BJ (cell line): Measurements from ENCODE around the gene MOV10L1. TPM values are rescaled to one million over a fixed set of nuclear protein-coding genes. Genes with fewer than 3 reads are reported as not detected.

Experiments used
- CTCF ChIA-PET: fragments of 350-600 bp; formaldehyde crosslinking; extraction: SDS; loops from one replicate; lab custom pipeline; 2021; ENCODE audit warnings: antibody characterized with exemption, inconsistent platforms; lab: Yijun Ruan, JAX
- POLR2A ChIA-PET: fragments of 300-600 bp; sonication (Branson Sonifier 250); formaldehyde crosslinking; extraction: SDS; loops from one replicate; lab custom pipeline; 2021; ENCODE audit warnings: antibody characterized with exemption; lab: Charles Lee
- DNase-seq: peaks from one replicate; pipeline ENCODE4 v3.0.0-alpha.2; 2011; ENCODE audit warnings: low read depth
- H3K27me3 ChIP-seq: 2 replicates; pipeline ENCODE4 v1.6.0; 2011; ENCODE audit warnings: low read length; ENCODE audit not compliant: control insufficient read depth, insufficient read depth
- H3K36me3 ChIP-seq: 2 replicates; pipeline ENCODE4 v1.5.1; 2011; ENCODE audit warnings: low read length; ENCODE audit not compliant: control insufficient read depth, insufficient read depth
- H3K4me3 ChIP-seq: 2 replicates; pipeline ENCODE4 v1.5.1; 2011; ENCODE audit warnings: low read depth, mild to moderate bottlenecking, control low read depth, low read length
- CTCF ChIP-seq: IDR thresholded peaks from 2 replicates; pipeline ENCODE4 v1.5.1; 2011; ENCODE audit warnings: low read depth, mild to moderate bottlenecking, control low read depth, inconsistent platforms, low read length, moderate library complexity; ENCODE audit not compliant: insufficient read depth
- polyA plus RNA-seq: library from polyadenylated mRNA; depleted of rRNA; stranded (reverse); fragments of >200 nt; gene quantifications from 2 replicates; pipeline ENCODE4 v1.2.3, GENCODE V29; 2011

MOV10L1 gene
- polyA plus RNA-seq, 1 experiment, result 6.6 TPM

GRCh38 chr22:50121202-50121740 is 31.5 kb downstream of the MOV10L1 start:
- Histone ChIP-seq H3K36me3 (peaks cover 2% of the 10 kb centered on the region; the same call in 1 of the 2 replicates), H3K4me3 (no peak overlapping the region), H3K27me3 (no peaks in the 10 kb centered on the region; the same call in 1 of the 2 replicates)
- CTCF ChIA-PET, result no interaction called here
- TF ChIP-seq CTCF, result no peak
- no peak for DNase-seq
- POLR2A ChIA-PET, result no interaction called here

- POLR2A ChIA-PET, result interaction anchor here (0.6 kb wide), 1 partner anchor 87 kb away, joined by 10 read pairs; no protein-coding TSS in a partner anchor
Measured at GRCh38 chr22:50123119-50123518, 33.3 kb downstream of the MOV10L1 start.

GRCh38 chr22:50125029-50125428 is 35.2 kb downstream of the MOV10L1 start:
- POLR2A ChIA-PET, result no interaction called here
- TF ChIP-seq CTCF, result no peak
- Histone ChIP-seq H3K4me3 (no peak overlapping the region), H3K36me3 (peaks cover 12% of the 10 kb centered on the region), H3K27me3 (no peaks in the 10 kb centered on the region; the same call in 1 of the 2 replicates)
- CTCF ChIA-PET, result interaction anchor here (1.8 kb wide), 1 partner anchor 8 kb away, joined by 7 read pairs; no protein-coding TSS in a partner anchor
- DNase-seq, result no peak

More at GRCh38 chr22:50123119-50123518, 33.3 kb downstream of the MOV10L1 start:
- no peak for DNase-seq
- H3K36me3 ChIP-seq, result peaks cover 12% of the 10 kb centered on the region
- no peak for TF ChIP-seq CTCF
- no peak overlapping the region for H3K4me3 ChIP-seq
- H3K27me3 ChIP-seq, result no peaks in the 10 kb centered on the region; the same call in 1 of the 2 replicates
- CTCF ChIA-PET, result interaction anchor here (0.6 kb wide), 1 partner anchor 268 kb away, joined by 3 read pairs; no protein-coding TSS in a partner anchor

GRCh38 chr22:50129121-50129736 is 39.4 kb downstream of the MOV10L1 start:
- no peak for DNase-seq
- Histone ChIP-seq H3K27me3 (no peaks in the 10 kb centered on the region; the same call in 1 of the 2 replicates), H3K36me3 (peaks cover 13% of the 10 kb centered on the region), H3K4me3 (no peak overlapping the region)
- ChIA-PET CTCF (interaction anchor here (1.2 kb wide), 1 partner anchor 99 kb away, joined by 5 read pairs; no protein-coding TSS in a partner anchor), POLR2A (no interaction called here)
- TF ChIP-seq CTCF, result no peak

GRCh38 chr22:50131894-50132293 is 42.1 kb downstream of the MOV10L1 start:
- DNase-seq, result no peak
- ChIA-PET CTCF (no interaction called here), POLR2A (no interaction called here)
- no peak for TF ChIP-seq CTCF
- H3K36me3 ChIP-seq, result peaks cover 13% of the 10 kb centered on the region
- H3K27me3 ChIP-seq, result no peaks in the 10 kb centered on the region
- no peak overlapping the region for H3K4me3 ChIP-seq
